HEK293T (cell line): ENCODE results near the gene IGF2.

Experiments
- CTCF ChIA-PET: fragments of 350-600 bp; formaldehyde crosslinking; extraction: SDS; loops from one replicate; lab custom pipeline; 2021; ENCODE audit warnings: antibody characterized with exemption, inconsistent platforms; lab: Yijun Ruan, JAX
- POLR2A ChIA-PET: fragments of 350-600 bp; formaldehyde crosslinking; extraction: SDS; loops from one replicate; lab custom pipeline; 2020; ENCODE audit warnings: antibody characterized with exemption, inconsistent platforms; lab: Yijun Ruan, JAX
- DNase-seq: peaks from one replicate; pipeline ENCODE4 v3.0.0; 2012; ENCODE audit warnings: mixed read lengths; ENCODE audit errors: extremely low spot score
- ARNT ChIP-seq: fragments of 450-650 bp; IDR thresholded peaks from 2 replicates; pipeline ENCODE4 v1.6.1; 2017; ENCODE audit warnings: mild to moderate bottlenecking
- BHLHE40 ChIP-seq: fragments of 450-650 bp; IDR thresholded peaks from 2 replicates; pipeline ENCODE4 v1.6.1; 2016; ENCODE audit warnings: mild to moderate bottlenecking, moderate library complexity, borderline replicate concordance
- CTBP1 ChIP-seq: fragments of 450-650 bp; IDR thresholded peaks from 2 replicates; pipeline ENCODE4 v1.6.1; 2016; ENCODE audit warnings: borderline replicate concordance
- ELF4 ChIP-seq: fragments of 450-650 bp; IDR thresholded peaks from 2 replicates; pipeline ENCODE4 v1.6.1; 2017; ENCODE audit warnings: antibody characterized with exemption
- FOXA1 ChIP-seq: fragments of 450-650 bp; IDR thresholded peaks from 2 replicates; pipeline ENCODE4 v1.6.1; 2016; ENCODE audit warnings: mild to moderate bottlenecking
- FOXK2 ChIP-seq: fragments of 450-650 bp; IDR thresholded peaks from 2 replicates; pipeline ENCODE4 v1.6.1; 2016; ENCODE audit warnings: mild to moderate bottlenecking
- FOXM1 ChIP-seq: fragments of 450-650 bp; IDR thresholded peaks from 2 replicates; pipeline ENCODE4 v1.6.1; 2017; ENCODE audit warnings: mild to moderate bottlenecking, borderline replicate concordance
- HDGF ChIP-seq: fragments of 450-650 bp; IDR thresholded peaks from 2 replicates; pipeline ENCODE4 v1.6.1; 2017; ENCODE audit warnings: antibody characterized with exemption, borderline replicate concordance
- L3MBTL2 ChIP-seq: fragments of 450-650 bp; conservative IDR thresholded peaks from 2 replicates; pipeline ENCODE4 v1.6.1; 2016; ENCODE audit warnings: mild to moderate bottlenecking
- LEF1 ChIP-seq: fragments of 450-650 bp; IDR thresholded peaks from 2 replicates; pipeline ENCODE4 v1.6.1; 2017; ENCODE audit warnings: mild to moderate bottlenecking, borderline replicate concordance
- NFRKB ChIP-seq: fragments of 450-650 bp; IDR thresholded peaks from 2 replicates; pipeline ENCODE4 v1.6.1; 2016; ENCODE audit warnings: mild to moderate bottlenecking, moderate library complexity
- SP1 ChIP-seq: fragments of 450-650 bp; IDR thresholded peaks from 2 replicates; pipeline ENCODE4 v1.6.1; 2017
- SUZ12 ChIP-seq: fragments of 450-650 bp; IDR thresholded peaks from 2 replicates; pipeline ENCODE4 v1.6.1; 2016; ENCODE audit warnings: mild to moderate bottlenecking
- TARDBP ChIP-seq: fragments of 450-650 bp; IDR thresholded peaks from 2 replicates; pipeline ENCODE4 v1.6.1; 2016
- ZNF384 ChIP-seq: fragments of 450-650 bp; IDR thresholded peaks from 2 replicates; pipeline ENCODE4 v1.6.1; 2016
- TF ChIP-seq, protein P1 (sequence below): fragments of 450-650 bp; IDR thresholded peaks from 2 replicates; pipeline ENCODE4 v1.6.1; 2016

The IGF2 gene

DNA sequence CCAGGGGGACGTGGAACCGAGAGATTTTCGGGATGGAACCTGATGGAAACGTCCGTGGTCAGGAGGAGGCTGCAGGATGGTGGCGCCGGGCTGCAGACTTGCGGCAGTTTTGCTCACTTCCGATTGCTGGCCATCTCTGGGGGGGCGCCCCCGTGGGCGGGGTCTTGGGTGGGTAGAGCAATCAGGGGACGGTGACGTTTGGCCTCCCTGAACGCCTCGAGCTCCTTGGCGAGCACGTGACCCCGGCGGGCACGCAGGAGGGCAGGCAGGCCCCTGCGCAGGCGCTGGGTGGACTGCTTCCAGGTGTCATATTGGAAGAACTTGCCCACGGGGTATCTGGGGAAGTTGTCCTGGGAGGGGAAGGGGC lies 6.3 kb downstream of the IGF2 start:
- DNase-seq: no peak
- POLR2A ChIA-PET: no interaction called here
- CTCF ChIA-PET: no interaction called here
- no peak for TF ChIP-seq NFRKB
- TF ChIP-seq, protein P1, sequence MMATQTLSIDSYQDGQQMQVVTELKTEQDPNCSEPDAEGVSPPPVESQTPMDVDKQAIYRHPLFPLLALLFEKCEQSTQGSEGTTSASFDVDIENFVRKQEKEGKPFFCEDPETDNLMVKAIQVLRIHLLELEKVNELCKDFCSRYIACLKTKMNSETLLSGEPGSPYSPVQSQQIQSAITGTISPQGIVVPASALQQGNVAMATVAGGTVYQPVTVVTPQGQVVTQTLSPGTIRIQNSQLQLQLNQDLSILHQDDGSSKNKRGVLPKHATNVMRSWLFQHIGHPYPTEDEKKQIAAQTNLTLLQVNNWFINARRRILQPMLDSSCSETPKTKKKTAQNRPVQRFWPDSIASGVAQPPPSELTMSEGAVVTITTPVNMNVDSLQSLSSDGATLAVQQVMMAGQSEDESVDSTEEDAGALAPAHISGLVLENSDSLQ: no peak
- no peak for TF ChIP-seq ARNT
- TF ChIP-seq FOXA1: no peak
- no peak for TF ChIP-seq FOXK2
- TF ChIP-seq LEF1: no peak
- TF ChIP-seq HDGF: no peak
- TF ChIP-seq TARDBP: no peak
- TF ChIP-seq ZNF384: no peak
- TF ChIP-seq CTBP1: no peak
- TF ChIP-seq ELF4: no peak
- no peak for TF ChIP-seq L3MBTL2

DNA sequence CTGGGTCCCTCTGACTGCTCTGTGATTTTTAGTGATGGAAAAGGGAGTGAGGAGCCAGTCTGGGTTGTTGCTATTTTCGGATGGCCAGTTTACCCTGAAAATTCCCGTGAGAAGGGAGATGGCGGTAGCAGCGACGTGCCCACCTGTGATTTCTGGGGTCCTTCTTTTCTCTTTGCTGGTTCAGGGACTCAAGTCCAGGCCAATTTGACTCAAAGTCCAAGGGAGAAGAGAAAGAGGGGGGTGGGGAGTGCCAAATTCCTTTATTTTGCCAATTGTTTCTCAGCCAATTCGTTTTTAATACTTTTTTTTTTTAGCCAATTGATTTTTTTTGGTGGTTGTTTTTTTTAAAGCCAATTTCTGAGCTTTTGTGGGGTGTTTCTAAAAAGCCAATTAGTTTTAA lies 6.9 kb downstream of the IGF2 start:
- CTCF ChIA-PET: no interaction called here
- no peak for DNase-seq
- TF ChIP-seq, protein P1: no peak
- TF ChIP-seq ELF4 (no peak), LEF1 (no peak), FOXM1 (no peak), ZNF384 (no peak), NFRKB (no peak), ARNT (no peak), FOXA1 (no peak), TARDBP (no peak), SP1 (no peak), FOXK2 (no peak), CTBP1 (no peak), L3MBTL2 (no peak), HDGF (no peak), SUZ12 (no peak), BHLHE40 (no peak)
- POLR2A ChIA-PET: no interaction called here

DNA sequence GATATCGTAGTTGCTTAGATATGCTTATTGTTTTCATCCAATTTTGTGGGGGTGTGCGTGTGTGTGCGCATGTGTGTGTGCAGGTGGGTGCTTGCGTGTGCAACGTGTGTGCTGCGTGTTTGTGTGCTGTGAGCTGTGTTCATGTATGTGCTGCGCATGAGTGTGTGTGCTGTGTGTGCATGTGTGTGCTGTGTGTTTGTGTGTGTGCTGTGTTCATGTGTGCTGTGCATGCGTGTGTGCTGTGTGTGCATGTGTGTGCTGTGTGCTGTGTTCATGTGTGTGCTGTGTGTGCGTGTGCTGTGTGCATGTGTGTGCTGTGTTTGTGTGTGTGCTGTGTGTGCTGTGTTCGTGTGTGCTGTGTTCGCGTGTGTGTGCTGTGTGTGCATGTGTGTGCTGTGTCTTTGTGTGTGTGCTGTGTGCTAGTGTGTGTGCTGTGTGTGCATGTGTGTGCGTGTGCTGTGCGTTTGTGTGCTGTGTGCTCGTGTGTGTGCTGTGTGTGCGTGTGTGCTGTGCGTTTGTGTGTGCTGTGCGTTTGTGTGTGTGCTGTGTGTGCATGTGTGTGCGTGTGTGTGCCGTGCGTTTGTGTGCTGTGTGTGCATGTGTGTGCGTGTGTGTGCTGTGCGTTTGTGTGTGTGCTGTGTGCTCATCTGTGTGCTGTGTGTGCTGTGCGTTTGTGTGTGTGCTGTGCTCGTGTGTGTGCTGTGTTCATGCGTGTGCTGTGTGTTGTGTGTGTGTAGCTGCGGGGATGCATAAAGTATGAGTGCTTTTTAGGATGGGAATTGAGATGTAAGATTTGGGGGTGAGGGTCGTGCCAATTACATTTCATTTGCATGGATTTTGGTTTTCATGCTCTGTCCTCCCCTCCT lies 7.6 kb downstream of the IGF2 start:
- TF ChIP-seq FOXK2 (no peak), ARNT (no peak), ZNF384 (no peak), BHLHE40 (no peak), SUZ12 (no peak)
- TF ChIP-seq, protein P1: no peak
- POLR2A ChIA-PET: no interaction called here
- CTCF ChIA-PET: no interaction called here
- DNase-seq: no peak

DNA sequence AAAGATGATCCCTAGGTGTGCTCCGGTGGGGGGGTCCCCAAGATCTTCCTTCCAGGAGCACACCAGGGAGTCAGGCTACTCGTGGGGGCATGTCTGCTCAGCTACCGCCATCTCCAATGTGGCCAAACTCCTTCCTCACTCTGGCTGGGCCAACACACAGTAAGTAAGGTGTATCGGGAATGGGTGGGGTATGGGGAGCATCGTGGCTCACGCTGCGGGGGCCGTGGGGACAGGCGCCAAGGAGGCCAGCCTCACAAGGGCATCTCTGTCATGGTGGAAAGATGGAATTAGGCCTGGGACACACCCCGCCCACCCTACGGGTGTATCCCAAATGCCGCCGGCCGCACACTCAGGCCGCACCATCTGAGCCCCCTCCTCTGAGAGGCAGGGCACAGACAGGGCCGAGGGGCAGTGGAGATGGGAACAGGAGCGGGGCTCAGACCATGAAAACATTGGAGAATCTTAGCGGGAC lies 8.3 kb downstream of the IGF2 start:
- CTCF ChIA-PET: no interaction called here
- no peak for DNase-seq
- POLR2A ChIA-PET: no interaction called here
- no peak for TF ChIP-seq L3MBTL2
- no peak for TF ChIP-seq LEF1
- no peak for TF ChIP-seq BHLHE40

DNA sequence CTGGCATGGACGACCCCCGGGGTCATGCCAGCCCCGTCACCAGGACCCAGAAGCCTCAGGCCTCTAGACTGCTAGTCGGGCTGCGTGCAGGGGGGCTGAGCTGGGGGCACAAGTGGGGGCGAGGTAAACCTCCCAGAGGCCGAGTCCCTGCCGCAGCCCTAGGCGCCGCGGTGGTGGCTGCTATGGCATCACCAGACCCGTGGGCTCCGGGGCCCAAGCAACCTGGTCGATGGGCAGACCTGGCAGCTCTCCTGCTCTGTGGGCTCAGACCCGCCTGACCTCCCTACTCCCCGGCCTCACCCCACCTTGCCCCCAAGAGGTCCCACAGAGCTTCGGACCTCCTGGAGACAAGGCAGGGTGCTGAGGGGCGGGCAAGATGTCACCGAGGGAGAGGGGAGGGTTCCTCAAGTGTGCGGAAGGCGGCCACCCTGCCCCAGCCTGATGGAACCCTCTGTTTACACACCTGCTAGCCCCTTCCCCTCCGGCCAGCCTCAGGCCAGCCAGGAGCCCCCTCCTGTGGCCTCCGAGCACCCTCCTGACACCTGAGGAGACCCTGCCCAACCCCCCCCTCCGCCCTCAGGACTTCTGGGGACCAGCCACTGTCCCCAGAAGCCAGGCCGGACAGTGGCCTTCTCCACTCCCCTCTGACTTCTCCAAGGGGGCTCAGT lies 9.4 kb downstream of the IGF2 start:
- no peak for DNase-seq
- ChIA-PET POLR2A (no interaction called here), CTCF (no interaction called here)
- TF ChIP-seq FOXM1 (no peak), ELF4 (no peak), ZNF384 (no peak), BHLHE40 (no peak), TARDBP (no peak), SP1 (no peak), FOXA1 (no peak), SUZ12 (no peak), FOXK2 (no peak), CTBP1 (no peak), HDGF (no peak), NFRKB (no peak), ARNT (no peak), L3MBTL2 (no peak), LEF1 (no peak)
- TF ChIP-seq, protein P1: no peak
